GM23338 (cell line): Measurements from ENCODE around the gene FAF2. TPM values are rescaled to one million over a fixed set of nuclear protein-coding genes. Genes with fewer than 3 reads are reported as not detected.

ENCODE experiments used
- ATAC-seq: fragments of 200-7000 bp; cut with Tn5 transposase; 3 replicates; pipeline ENCODE4 v1.9.1; 2020
- DNase-seq: peaks from one replicate; pipeline ENCODE4 v3.0.0-alpha.2; 2015; ENCODE audit warnings: low spot score
- H2AFZ ChIP-seq: fragments of 200-600 bp; sonication (generic); 2 replicates; pipeline ENCODE4 v1.8.0; 2016; ENCODE audit warnings: antibody characterized with exemption, mild to moderate bottlenecking, moderate library complexity
- H3F3A ChIP-seq: fragments of 200-600 bp; sonication (generic); replicated peaks from 2 replicates; pipeline ENCODE4 v1.8.0; 2017; ENCODE audit warnings: antibody characterized with exemption, mixed run types, low read depth
- H3K27ac ChIP-seq: fragments of 200-600 bp; sonication (generic); 2 replicates; pipeline ENCODE4 v1.6.1; 2016; ENCODE audit warnings: low read depth
- H3K27me3 ChIP-seq: fragments of 200-600 bp; sonication (generic); 2 replicates; pipeline ENCODE4 v1.8.0; 2016; ENCODE audit warnings: mild to moderate bottlenecking, mixed run types, moderate library complexity; ENCODE audit not compliant: insufficient read depth
- H3K36me3 ChIP-seq: fragments of 200-600 bp; sonication (generic); 2 replicates; pipeline ENCODE4 v1.8.0; 2016; ENCODE audit warnings: mild to moderate bottlenecking; ENCODE audit not compliant: insufficient read depth
- H3K4me1 ChIP-seq: fragments of 200-600 bp; sonication (generic); 2 replicates; pipeline ENCODE4 v1.8.0; 2016; ENCODE audit warnings: mild to moderate bottlenecking, moderate library complexity; ENCODE audit not compliant: insufficient read depth
- H3K4me2 ChIP-seq: fragments of 200-600 bp; sonication (generic); 2 replicates; pipeline ENCODE4 v1.7.1; 2017; ENCODE audit warnings: mixed run types
- H3K4me3 ChIP-seq: fragments of 200-600 bp; sonication (generic); 2 replicates; pipeline ENCODE4 v1.6.1; 2016; ENCODE audit warnings: mixed run types
- H3K79me2 ChIP-seq: fragments of 200-600 bp; sonication (generic); replicated peaks from 2 replicates; pipeline ENCODE4 v1.8.0; 2017; ENCODE audit warnings: mild to moderate bottlenecking; ENCODE audit not compliant: insufficient read depth
- H3K9me2 ChIP-seq: fragments of 200-600 bp; sonication (generic); 2 replicates; pipeline ENCODE4 v1.8.0; 2017; ENCODE audit not compliant: insufficient read depth
- H4K20me1 ChIP-seq: fragments of 200-600 bp; sonication (generic); replicated peaks from 2 replicates; pipeline ENCODE4 v1.8.0; 2017; ENCODE audit warnings: mild to moderate bottlenecking; ENCODE audit not compliant: insufficient read depth
- H3K27ac Mint-ChIP-seq: 2 replicates; pipeline ENCODE4 v1.8.0; 2020; ENCODE audit warnings: inconsistent platforms, mild to moderate bottlenecking, moderate library complexity, mixed read lengths
- H3K27me3 Mint-ChIP-seq: 3 replicates; pipeline ENCODE4 v1.8.0; 2022; ENCODE audit warnings: low read depth, mild to moderate bottlenecking, moderate library complexity, mixed read lengths, inconsistent platforms; ENCODE audit not compliant: insufficient read depth, poor library complexity
- H3K36me3 Mint-ChIP-seq: 3 replicates; pipeline ENCODE4 v1.8.0; 2021; ENCODE audit warnings: low read depth, mild to moderate bottlenecking, inconsistent platforms, moderate library complexity, mixed read lengths
- H3K4me1 Mint-ChIP-seq: 3 replicates; pipeline ENCODE4 v1.8.0; 2020; ENCODE audit warnings: mild to moderate bottlenecking, inconsistent platforms, mixed read lengths
- H3K4me3 Mint-ChIP-seq: 3 replicates; pipeline ENCODE4 v1.8.0; 2021; ENCODE audit warnings: moderate library complexity, mild to moderate bottlenecking, inconsistent platforms, mixed read lengths
- H3K9me3 Mint-ChIP-seq: 3 replicates; pipeline ENCODE4 v1.8.0; 2020; ENCODE audit warnings: moderate library complexity, mild to moderate bottlenecking, inconsistent platforms, mixed read lengths
- CREB1 ChIP-seq: fragments of 250-450 bp; sonication (Bioruptor Pico); IDR thresholded peaks from 2 replicates; pipeline ENCODE4 v1.5.0; 2020; ENCODE audit warnings: low read depth, mild to moderate bottlenecking, moderate library complexity
- EZH2 ChIP-seq: fragments of 200-600 bp; sonication (generic); IDR thresholded peaks from one replicate; pipeline ENCODE4 v1.8.0; 2017; ENCODE audit warnings: antibody characterized with exemption, mild to moderate bottlenecking, low read depth; ENCODE audit not compliant: unreplicated experiment
- EZH2phosphoT487 ChIP-seq: fragments of 200-600 bp; sonication (generic); IDR thresholded peaks from one replicate; pipeline ENCODE4 v1.8.1; 2018; ENCODE audit warnings: antibody characterized with exemption; ENCODE audit not compliant: unreplicated experiment
- JUNB ChIP-seq: IDR thresholded peaks from one replicate; pipeline ENCODE4 v1.6.1; 2016; ENCODE audit warnings: antibody characterized with exemption; ENCODE audit not compliant: unreplicated experiment
- NANOG ChIP-seq: IDR thresholded peaks from 2 replicates; pipeline ENCODE4 v1.6.1; 2016; ENCODE audit warnings: antibody characterized with exemption, borderline replicate concordance
- POLR2AphosphoS5 ChIP-seq: IDR thresholded peaks from 2 replicates; pipeline ENCODE4 v1.6.1; 2016; ENCODE audit warnings: antibody characterized with exemption, low read depth
- STAT1 ChIP-seq: IDR thresholded peaks from one replicate; pipeline ENCODE4 v1.6.1; 2016; ENCODE audit warnings: antibody characterized with exemption; ENCODE audit not compliant: unreplicated experiment
- ZNF114 ChIP-seq: fragments of 250-450 bp; sonication (Bioruptor Pico); IDR thresholded peaks from 2 replicates; pipeline ENCODE4 v1.5.0; 2020; ENCODE audit warnings: mild to moderate bottlenecking, moderate library complexity
- ZNF331 ChIP-seq: fragments of 250-450 bp; sonication (Bioruptor Pico); IDR thresholded peaks from 2 replicates; pipeline ENCODE4 v1.5.0; 2020; ENCODE audit warnings: low read depth, mild to moderate bottlenecking, moderate library complexity
- ZNF462 ChIP-seq: fragments of 250-450 bp; sonication (Bioruptor Pico); IDR thresholded peaks from 2 replicates; pipeline ENCODE4 v1.5.0; 2020; ENCODE audit warnings: mild to moderate bottlenecking, moderate library complexity
- polyA plus RNA-seq: library from polyadenylated mRNA; unstranded; fragments of >200 nt; fragmentation: Nextera tagmentation; extraction: Ambion mirVana; gene quantifications from 2 replicates; pipeline ENCODE4 v1.2.1, GENCODE V29; 2016
- total RNA-seq: library from RNA; depleted of rRNA; stranded (reverse); fragments of >200 nt; shearing (Covaris generic); gene quantifications from 2 replicates; pipeline ENCODE4 v1.2.3, GENCODE V29; 2014
- TF ChIP-seq, protein P1 (sequence below), 2 experiments: fragments of 200-600 bp in 1 of 2; sonication (generic) in 1 of 2; conservative IDR thresholded peaks; 2 replicates each; pipeline versions ENCODE4 v1.5.1 to v1.6.1; 2016 to 2017; ENCODE audit warnings: antibody characterized with exemption in 2 of 2, low read depth in 2 of 2, mild to moderate bottlenecking in 2 of 2, moderate library complexity in 1 of 2
- TF ChIP-seq, protein P2 (sequence below): IDR thresholded peaks from one replicate; pipeline ENCODE4 v1.6.1; 2018; ENCODE audit warnings: antibody characterized with exemption; ENCODE audit not compliant: unreplicated experiment
- TF ChIP-seq, protein P3 (sequence below): IDR thresholded peaks from 2 replicates; pipeline ENCODE4 v1.6.1; 2016; ENCODE audit warnings: antibody characterized with exemption

FAF2 gene
- total and polyA plus RNA-seq, 2 experiments from 2014 or later, result 32.8 to 37.6 TPM

DNA sequence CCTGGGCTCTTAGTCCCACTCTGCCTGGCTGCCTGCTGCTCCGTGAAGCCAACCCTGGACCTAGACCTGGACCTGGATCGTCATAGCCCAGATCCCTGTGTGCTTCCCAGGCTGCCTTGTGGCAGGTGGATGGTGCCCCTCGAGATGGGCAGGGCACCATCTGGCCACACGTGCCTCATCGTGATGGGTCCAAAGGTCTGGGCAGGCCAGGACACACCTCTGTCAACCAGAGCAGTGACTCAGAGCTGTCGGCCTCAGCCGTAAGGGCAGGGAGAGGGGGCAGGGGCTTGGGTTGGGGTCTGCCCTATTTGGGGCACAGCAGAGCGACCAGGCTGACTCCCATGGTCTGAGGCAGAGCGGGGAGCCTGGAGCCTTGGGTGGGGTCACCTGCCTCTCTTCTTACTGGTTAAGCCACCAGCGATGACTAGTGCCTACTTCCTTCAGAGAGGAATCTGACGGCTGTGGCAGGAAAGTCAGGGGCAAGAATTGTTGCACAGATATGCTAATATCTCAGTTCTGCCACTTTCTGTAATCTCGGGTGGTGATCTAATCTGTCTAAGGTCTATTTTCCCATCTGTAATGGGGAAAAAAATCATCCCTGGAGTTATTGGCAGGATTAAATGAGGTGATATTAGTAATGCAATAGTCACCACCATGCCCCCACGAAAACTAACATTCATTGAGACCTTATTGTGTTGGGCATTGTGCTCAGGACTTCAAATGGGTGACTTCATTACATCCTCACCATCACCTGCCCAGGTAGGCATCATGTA lies 97.7 kb downstream of the FAF2 start:
- DNase-seq (no peak), ATAC-seq (no peak)
- H3K27ac ChIP-seq, result no peak overlapping the region
- H3K9me2 ChIP-seq, result no peaks in the 10 kb centered on the region
- no peak overlapping the region for H3K4me2 ChIP-seq
- TF ChIP-seq STAT1, result no peak
- no peak for TF ChIP-seq POLR2AphosphoS5
- TF ChIP-seq ZNF331, result no peak
- no peak for TF ChIP-seq CREB1 (CRISPR knock-in tag)
- TF ChIP-seq EZH2phosphoT487, result no peak
- TF ChIP-seq NANOG, result no peak
- no peak for TF ChIP-seq EZH2
- no peak for TF ChIP-seq ZNF462
- TF ChIP-seq, protein P1, sequence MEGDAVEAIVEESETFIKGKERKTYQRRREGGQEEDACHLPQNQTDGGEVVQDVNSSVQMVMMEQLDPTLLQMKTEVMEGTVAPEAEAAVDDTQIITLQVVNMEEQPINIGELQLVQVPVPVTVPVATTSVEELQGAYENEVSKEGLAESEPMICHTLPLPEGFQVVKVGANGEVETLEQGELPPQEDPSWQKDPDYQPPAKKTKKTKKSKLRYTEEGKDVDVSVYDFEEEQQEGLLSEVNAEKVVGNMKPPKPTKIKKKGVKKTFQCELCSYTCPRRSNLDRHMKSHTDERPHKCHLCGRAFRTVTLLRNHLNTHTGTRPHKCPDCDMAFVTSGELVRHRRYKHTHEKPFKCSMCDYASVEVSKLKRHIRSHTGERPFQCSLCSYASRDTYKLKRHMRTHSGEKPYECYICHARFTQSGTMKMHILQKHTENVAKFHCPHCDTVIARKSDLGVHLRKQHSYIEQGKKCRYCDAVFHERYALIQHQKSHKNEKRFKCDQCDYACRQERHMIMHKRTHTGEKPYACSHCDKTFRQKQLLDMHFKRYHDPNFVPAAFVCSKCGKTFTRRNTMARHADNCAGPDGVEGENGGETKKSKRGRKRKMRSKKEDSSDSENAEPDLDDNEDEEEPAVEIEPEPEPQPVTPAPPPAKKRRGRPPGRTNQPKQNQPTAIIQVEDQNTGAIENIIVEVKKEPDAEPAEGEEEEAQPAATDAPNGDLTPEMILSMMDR (conservative IDR thresholded peaks at IDR 0.05; ENCODE audit: low read depth in 2 of 2), result no peak
- TF ChIP-seq ZNF114 (CRISPR knock-in tag), result no peak
- TF ChIP-seq, protein P2, sequence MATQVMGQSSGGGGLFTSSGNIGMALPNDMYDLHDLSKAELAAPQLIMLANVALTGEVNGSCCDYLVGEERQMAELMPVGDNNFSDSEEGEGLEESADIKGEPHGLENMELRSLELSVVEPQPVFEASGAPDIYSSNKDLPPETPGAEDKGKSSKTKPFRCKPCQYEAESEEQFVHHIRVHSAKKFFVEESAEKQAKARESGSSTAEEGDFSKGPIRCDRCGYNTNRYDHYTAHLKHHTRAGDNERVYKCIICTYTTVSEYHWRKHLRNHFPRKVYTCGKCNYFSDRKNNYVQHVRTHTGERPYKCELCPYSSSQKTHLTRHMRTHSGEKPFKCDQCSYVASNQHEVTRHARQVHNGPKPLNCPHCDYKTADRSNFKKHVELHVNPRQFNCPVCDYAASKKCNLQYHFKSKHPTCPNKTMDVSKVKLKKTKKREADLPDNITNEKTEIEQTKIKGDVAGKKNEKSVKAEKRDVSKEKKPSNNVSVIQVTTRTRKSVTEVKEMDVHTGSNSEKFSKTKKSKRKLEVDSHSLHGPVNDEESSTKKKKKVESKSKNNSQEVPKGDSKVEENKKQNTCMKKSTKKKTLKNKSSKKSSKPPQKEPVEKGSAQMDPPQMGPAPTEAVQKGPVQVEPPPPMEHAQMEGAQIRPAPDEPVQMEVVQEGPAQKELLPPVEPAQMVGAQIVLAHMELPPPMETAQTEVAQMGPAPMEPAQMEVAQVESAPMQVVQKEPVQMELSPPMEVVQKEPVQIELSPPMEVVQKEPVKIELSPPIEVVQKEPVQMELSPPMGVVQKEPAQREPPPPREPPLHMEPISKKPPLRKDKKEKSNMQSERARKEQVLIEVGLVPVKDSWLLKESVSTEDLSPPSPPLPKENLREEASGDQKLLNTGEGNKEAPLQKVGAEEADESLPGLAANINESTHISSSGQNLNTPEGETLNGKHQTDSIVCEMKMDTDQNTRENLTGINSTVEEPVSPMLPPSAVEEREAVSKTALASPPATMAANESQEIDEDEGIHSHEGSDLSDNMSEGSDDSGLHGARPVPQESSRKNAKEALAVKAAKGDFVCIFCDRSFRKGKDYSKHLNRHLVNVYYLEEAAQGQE, result no peak
- TF ChIP-seq, protein P3, sequence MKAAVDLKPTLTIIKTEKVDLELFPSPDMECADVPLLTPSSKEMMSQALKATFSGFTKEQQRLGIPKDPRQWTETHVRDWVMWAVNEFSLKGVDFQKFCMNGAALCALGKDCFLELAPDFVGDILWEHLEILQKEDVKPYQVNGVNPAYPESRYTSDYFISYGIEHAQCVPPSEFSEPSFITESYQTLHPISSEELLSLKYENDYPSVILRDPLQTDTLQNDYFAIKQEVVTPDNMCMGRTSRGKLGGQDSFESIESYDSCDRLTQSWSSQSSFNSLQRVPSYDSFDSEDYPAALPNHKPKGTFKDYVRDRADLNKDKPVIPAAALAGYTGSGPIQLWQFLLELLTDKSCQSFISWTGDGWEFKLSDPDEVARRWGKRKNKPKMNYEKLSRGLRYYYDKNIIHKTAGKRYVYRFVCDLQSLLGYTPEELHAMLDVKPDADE, result no peak
- TF ChIP-seq JUNB, result no peak
- H4K20me1 ChIP-seq, result no peaks in the 10 kb centered on the region
- no peak overlapping the region for H2AFZ ChIP-seq
- no peaks in the 10 kb centered on the region for H3K9me3 Mint-ChIP-seq
- peaks cover 14% of the 10 kb centered on the region for H3F3A ChIP-seq
- H3K4me3 ChIP-seq, result no peak overlapping the region
- H3K4me3 Mint-ChIP-seq, result no peak overlapping the region
- peaks cover 17% of the 10 kb centered on the region for H3K27me3 Mint-ChIP-seq
- H3K4me1 Mint-ChIP-seq, result peaks cover 25% of the 10 kb centered on the region
- no peaks in the 10 kb centered on the region for H3K27me3 ChIP-seq
- no peaks in the 10 kb centered on the region for H3K36me3 Mint-ChIP-seq
- H3K79me2 ChIP-seq, result peaks cover 5% of the 10 kb centered on the region; the same call in 1 of the 2 replicates
- no peaks in the 10 kb centered on the region for H3K36me3 ChIP-seq
- peaks cover 24% of the 10 kb centered on the region for H3K4me1 ChIP-seq
- H3K27ac Mint-ChIP-seq, result no peak overlapping the region
